Endodermal cell (in vitro differentiated cells): ENCODE results near the gene RLF. TPM values are rescaled to one million over a fixed set of nuclear protein-coding genes. Genes with fewer than 3 reads are reported as not detected.

Source experiments
- DNase-seq: peaks from one replicate; pipeline ENCODE4 v3.0.0-alpha.2; 2017
- H3K27ac ChIP-seq: 2 replicates; pipeline ENCODE4 v1.5.1; 2013; ENCODE audit warnings: mild to moderate bottlenecking, low read depth, low read length, moderate library complexity
- H3K27me3 ChIP-seq: 2 replicates; pipeline ENCODE4 v1.6.1; 2013; ENCODE audit warnings: mild to moderate bottlenecking, low read length, moderate library complexity; ENCODE audit not compliant: insufficient read depth, control insufficient read depth, poor library complexity, severe bottlenecking
- H3K36me3 ChIP-seq: 2 replicates; pipeline ENCODE4 v1.7.0; 2013; ENCODE audit warnings: mild to moderate bottlenecking, low read length, moderate library complexity; ENCODE audit not compliant: control insufficient read depth, insufficient read depth
- H3K4me1 ChIP-seq: one replicate; pipeline ENCODE4 v1.7.0; 2013; ENCODE audit warnings: low read length; ENCODE audit not compliant: control insufficient read depth, insufficient read depth
- H3K4me3 ChIP-seq: 2 replicates; pipeline ENCODE4 v1.5.1; 2013; ENCODE audit warnings: mild to moderate bottlenecking, low read length, moderate library complexity
- H3K9ac ChIP-seq: 2 replicates; pipeline ENCODE4 v1.6.1; 2013; ENCODE audit warnings: mild to moderate bottlenecking, low read length, moderate library complexity; ENCODE audit not compliant: poor library complexity, severe bottlenecking; ENCODE audit errors: extremely low read depth
- H3K9me3 ChIP-seq: 2 replicates; pipeline ENCODE4 v1.6.1; 2013; ENCODE audit warnings: mild to moderate bottlenecking, low read length, moderate library complexity; ENCODE audit not compliant: control insufficient read depth
- H3K27ac Mint-ChIP-seq: 2 replicates; pipeline ENCODE4 v1.8.0; 2020; ENCODE audit warnings: mixed read lengths
- H3K27me3 Mint-ChIP-seq: 2 replicates; pipeline ENCODE4 v1.8.0; 2021; ENCODE audit warnings: mild to moderate bottlenecking, mixed read lengths; ENCODE audit not compliant: insufficient read depth
- H3K36me3 Mint-ChIP-seq: 2 replicates; pipeline ENCODE4 v1.8.0; 2020; ENCODE audit warnings: low read depth, mixed read lengths
- H3K4me1 Mint-ChIP-seq: 2 replicates; pipeline ENCODE4 v1.8.0; 2020; ENCODE audit warnings: mixed read lengths
- H3K4me3 Mint-ChIP-seq: 2 replicates; pipeline ENCODE4 v1.8.0; 2020; ENCODE audit warnings: mild to moderate bottlenecking, moderate library complexity, mixed read lengths
- H3K9me3 Mint-ChIP-seq: 2 replicates; pipeline ENCODE4 v1.8.0; 2020; ENCODE audit warnings: mild to moderate bottlenecking, mixed read lengths
- WGBS, 2 experiments: methylation state at CpG; one replicate each; pipeline versions ENCODE4 v1.1.5 to v1.1.7; 2013; ENCODE audit warnings: missing lambda C conversion rate in 2 of 2, mixed read lengths in 1 of 2; ENCODE audit not compliant: insufficient coverage in 1 of 2, insufficient read length in 1 of 2; 5-methylcytosine and 5-hydroxymethylcytosine counted together
- total RNA-seq, 2 donors: library from RNA; stranded (reverse); fragmentation: NEBNext Ultra II Directional in 1 of 2; extraction: Animal tissue kit (Norgen Biotek cat#: 25700) in 1 of 2; gene quantifications; 2 replicates in 1 of 2; 3 replicates in 1 of 2; pipeline ENCODE4 v1.2.1, GENCODE V29; 2021
- TF ChIP-seq, protein P1 (sequence below): fragments of 200-600 bp; sonication (generic); conservative IDR thresholded peaks from 2 replicates; pipeline ENCODE4 v1.5.0; 2021; ENCODE audit warnings: antibody characterized with exemption, mild to moderate bottlenecking

RLF gene
- total RNA-seq, 2 donors from 2014 or later = 18.8 to 23.3 TPM

DNA sequence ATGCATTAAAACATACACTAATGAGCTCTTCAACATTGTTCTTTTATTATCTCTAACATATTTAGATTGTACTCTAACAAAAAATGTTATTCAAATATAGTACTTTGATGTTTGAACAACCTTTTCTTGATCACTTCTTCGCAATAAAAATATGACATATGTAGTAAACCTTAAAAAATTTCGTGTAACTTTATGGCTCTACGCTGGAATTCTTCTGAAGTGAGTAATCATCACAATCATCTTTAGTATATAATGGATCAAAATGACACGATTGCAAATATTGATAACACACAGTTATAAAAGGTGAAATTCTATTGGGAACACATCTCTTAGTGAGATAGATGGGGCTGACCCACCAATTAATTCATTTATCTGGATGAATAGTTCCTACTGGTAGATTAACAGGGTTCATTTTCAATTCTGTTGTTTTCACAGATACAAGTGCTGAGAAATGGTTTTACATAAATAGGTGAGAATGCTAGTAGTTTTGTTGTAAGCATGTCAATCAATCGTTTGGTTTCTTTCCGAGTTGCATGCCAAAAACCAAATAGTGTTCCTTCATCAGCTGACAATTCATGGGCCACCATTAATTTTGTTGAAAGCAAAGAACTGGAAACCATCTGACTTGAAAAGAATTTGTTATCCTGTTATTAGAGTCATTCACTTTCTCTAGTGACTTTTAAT is 95.4 kb downstream of the RLF start:
- Mint-ChIP-seq H3K4me3 (peak overlapping the region; percentile 88), H3K9me3 (no peaks in the 10 kb centered on the region), H3K4me1 (peaks cover 5% of the 10 kb centered on the region), H3K36me3 (peaks cover 18% of the 10 kb centered on the region), H3K27ac (peak overlapping the region; percentile 98), H3K27me3 (no peaks in the 10 kb centered on the region)
- Histone ChIP-seq H3K4me3 (peak overlapping the region; percentile 94), H3K27ac (no peak overlapping the region), H3K9me3 (no peaks in the 10 kb centered on the region), H3K27me3 (no peaks in the 10 kb centered on the region), H3K36me3 (peaks cover 20% of the 10 kb centered on the region), H3K4me1 (no peaks in the 10 kb centered on the region), H3K9ac (peak overlapping the region; percentile 90)
- DNase-seq = no peak
- 87 to 92% methylated on average over 2 to 6 of the region's 6 CpGs for WGBS, 2 experiments
- TF ChIP-seq, protein P1, sequence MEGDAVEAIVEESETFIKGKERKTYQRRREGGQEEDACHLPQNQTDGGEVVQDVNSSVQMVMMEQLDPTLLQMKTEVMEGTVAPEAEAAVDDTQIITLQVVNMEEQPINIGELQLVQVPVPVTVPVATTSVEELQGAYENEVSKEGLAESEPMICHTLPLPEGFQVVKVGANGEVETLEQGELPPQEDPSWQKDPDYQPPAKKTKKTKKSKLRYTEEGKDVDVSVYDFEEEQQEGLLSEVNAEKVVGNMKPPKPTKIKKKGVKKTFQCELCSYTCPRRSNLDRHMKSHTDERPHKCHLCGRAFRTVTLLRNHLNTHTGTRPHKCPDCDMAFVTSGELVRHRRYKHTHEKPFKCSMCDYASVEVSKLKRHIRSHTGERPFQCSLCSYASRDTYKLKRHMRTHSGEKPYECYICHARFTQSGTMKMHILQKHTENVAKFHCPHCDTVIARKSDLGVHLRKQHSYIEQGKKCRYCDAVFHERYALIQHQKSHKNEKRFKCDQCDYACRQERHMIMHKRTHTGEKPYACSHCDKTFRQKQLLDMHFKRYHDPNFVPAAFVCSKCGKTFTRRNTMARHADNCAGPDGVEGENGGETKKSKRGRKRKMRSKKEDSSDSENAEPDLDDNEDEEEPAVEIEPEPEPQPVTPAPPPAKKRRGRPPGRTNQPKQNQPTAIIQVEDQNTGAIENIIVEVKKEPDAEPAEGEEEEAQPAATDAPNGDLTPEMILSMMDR = no peak

DNA sequence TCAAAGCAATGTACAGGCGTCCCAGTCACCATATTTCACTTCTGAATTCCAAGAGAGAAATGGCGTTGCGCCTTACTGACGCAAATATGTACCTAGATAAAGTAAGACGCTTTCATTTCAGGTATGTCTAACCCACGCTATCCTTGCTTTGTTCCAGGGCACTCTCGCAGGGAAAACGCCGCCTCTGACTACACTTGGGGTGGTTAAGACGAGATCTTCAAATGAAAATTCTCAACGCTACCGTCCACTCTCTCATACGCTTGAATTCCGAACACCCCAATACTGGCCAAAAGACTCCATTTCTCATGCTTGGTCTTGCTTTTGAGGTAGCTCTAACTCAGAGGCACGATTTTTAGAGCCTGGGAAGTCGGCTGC is 96.1 kb downstream of the RLF start:
- no peaks in the 10 kb centered on the region for H3K4me1 ChIP-seq
- peak overlapping the region; percentile 94 for H3K4me3 ChIP-seq
- H3K27ac ChIP-seq = peak overlapping the region; percentile 82
- peak overlapping the region; percentile 90 for H3K9ac ChIP-seq
- no peaks in the 10 kb centered on the region for H3K27me3 Mint-ChIP-seq
- TF ChIP-seq, protein P1 = no peak
- 1% methylated on average over 16 of the region's 16 CpGs for WGBS, 2 experiments
- DNase-seq = no peak
- peaks cover 24% of the 10 kb centered on the region for H3K36me3 Mint-ChIP-seq
- H3K27ac Mint-ChIP-seq = peak overlapping the region; percentile 98
- H3K9me3 Mint-ChIP-seq = no peaks in the 10 kb centered on the region
- no peaks in the 10 kb centered on the region for H3K9me3 ChIP-seq
- peaks cover 5% of the 10 kb centered on the region for H3K4me1 Mint-ChIP-seq
- peak overlapping the region; percentile 88 for H3K4me3 Mint-ChIP-seq
- no peaks in the 10 kb centered on the region for H3K27me3 ChIP-seq
- peaks cover 28% of the 10 kb centered on the region for H3K36me3 ChIP-seq

DNA sequence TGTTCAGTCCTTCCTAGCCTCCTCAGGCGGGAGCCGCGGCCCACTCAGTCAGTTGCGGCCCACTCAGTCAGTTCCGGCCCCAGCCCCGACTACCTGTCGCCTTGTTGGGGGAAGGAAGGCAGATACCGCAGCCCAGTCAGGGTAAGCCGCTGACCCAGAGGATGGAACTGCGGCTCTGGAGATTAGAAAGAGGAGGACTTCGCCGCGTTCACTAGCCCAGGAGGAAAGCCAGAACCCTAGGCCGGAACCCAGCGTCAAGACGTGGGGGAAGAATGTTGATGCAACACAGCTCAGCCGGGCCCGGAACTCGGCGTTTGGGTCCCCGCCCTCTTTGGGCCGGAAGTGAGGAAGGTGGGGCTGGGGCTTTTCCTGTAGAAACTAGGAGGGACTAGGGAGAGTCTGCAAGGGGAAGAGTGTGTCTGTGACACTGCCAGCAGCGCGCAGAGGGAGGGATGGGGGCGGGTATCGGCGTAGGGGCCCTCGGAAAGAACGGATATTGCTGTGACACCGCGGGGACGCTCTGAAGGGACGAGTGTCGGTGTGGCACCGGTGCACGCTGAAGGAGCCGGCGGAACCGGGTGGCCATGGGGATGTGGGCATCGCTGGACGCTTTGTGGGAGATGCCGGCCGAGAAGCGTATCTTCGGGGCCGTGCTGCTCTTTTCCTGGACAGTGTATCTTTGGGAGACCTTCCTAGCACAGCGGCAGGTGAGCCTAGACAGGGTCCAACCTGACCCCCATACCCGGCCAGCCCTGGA is 96.7 kb downstream of the RLF start, which contains the start of gene ZMPSTE24:
ZMPSTE24 (plus strand) TSS at position 549 of the 757 bp plus-strand sequence; CDS start at position 585, 36 bp downstream.
- peak within 1 kb of the TSS; percentile 98 for H3K27ac Mint-ChIP-seq
- DNase-seq = peak; percentile 99
- H3K4me1 ChIP-seq = no peaks in the 10 kb centered on the region
- TF ChIP-seq, protein P1 = no peak
- peak within 1 kb of the TSS; percentile 88 for H3K4me3 Mint-ChIP-seq
- H3K4me1 Mint-ChIP-seq = peaks cover 5% of the 10 kb centered on the region
- H3K36me3 ChIP-seq = peaks cover 33% of the 10 kb centered on the region
- H3K27me3 ChIP-seq = no peaks in the 10 kb centered on the region
- H3K27me3 Mint-ChIP-seq = no peaks in the 10 kb centered on the region
- H3K9me3 Mint-ChIP-seq = no peaks in the 10 kb centered on the region
- no peaks in the 10 kb centered on the region for H3K9me3 ChIP-seq
- peak within 1 kb of the TSS; percentile 90 for H3K9ac ChIP-seq
- H3K4me3 ChIP-seq = peak within 1 kb of the TSS; percentile 94
- peaks cover 27% of the 10 kb centered on the region for H3K36me3 Mint-ChIP-seq
- H3K27ac ChIP-seq = peak within 1 kb of the TSS; percentile 82
- 0% methylated on average over 28 to 48 of the region's 48 CpGs for WGBS, 2 experiments
